PC-3 (cell line): ENCODE results near the gene SLC25A36.

Source experiments
- CTCF ChIP-seq: fragments of 300-600 bp; sonication (generic); conservative IDR thresholded peaks from 2 replicates; pipeline ENCODE4 v1.5.1; 2017; ENCODE audit warnings: antibody characterized with exemption, low read depth, mild to moderate bottlenecking, low read length
- EZH2 ChIP-seq: fragments of 300-600 bp; sonication (generic); IDR thresholded peaks from one replicate; pipeline ENCODE4 v1.6.1; 2017; ENCODE audit warnings: antibody characterized with exemption, mild to moderate bottlenecking, low read length; ENCODE audit not compliant: unreplicated experiment

GRCh38 chr3:140972833-140973232 lies 31.2 kb downstream of the SLC25A36 start:
- TF ChIP-seq CTCF: peak; percentile 53; the same call in 1 of the 2 replicates
- TF ChIP-seq EZH2: no peak
